GM10248 (cell line): Measurements from ENCODE around the gene PCBP2.
"Not testable (repeated sequence)": the region's sequence is repeated elsewhere in the genome, so short reads cannot be mapped to it uniquely, and the experiment has no call there.

ENCODE experiments used
- CTCF ChIA-PET: fragments of 300-600 bp; sonication (Branson Sonifier 250); formaldehyde crosslinking; extraction: SDS; loops from one replicate; lab custom pipeline; 2021; ENCODE audit warnings: antibody characterized with exemption; lab: Yijun Ruan, JAX
- POLR2A ChIA-PET: fragments of 350-650 bp; sonication (Branson Sonifier 250); formaldehyde crosslinking; extraction: SDS; loops from one replicate; lab custom pipeline; 2020; ENCODE audit warnings: antibody characterized with exemption; lab: Yijun Ruan, JAX
- DNase-seq: peaks from one replicate; pipeline ENCODE4 v3.0.0; 2012; ENCODE audit errors: extremely low spot score
- TF ChIP-seq, protein P1 (sequence below): IDR thresholded peaks from 2 replicates; pipeline ENCODE4 v1.5.1; 2012; ENCODE audit warnings: mild to moderate bottlenecking, low read depth; ENCODE audit errors: extremely low read depth, missing control alignments, control extremely low read depth

The PCBP2 gene

DNA sequence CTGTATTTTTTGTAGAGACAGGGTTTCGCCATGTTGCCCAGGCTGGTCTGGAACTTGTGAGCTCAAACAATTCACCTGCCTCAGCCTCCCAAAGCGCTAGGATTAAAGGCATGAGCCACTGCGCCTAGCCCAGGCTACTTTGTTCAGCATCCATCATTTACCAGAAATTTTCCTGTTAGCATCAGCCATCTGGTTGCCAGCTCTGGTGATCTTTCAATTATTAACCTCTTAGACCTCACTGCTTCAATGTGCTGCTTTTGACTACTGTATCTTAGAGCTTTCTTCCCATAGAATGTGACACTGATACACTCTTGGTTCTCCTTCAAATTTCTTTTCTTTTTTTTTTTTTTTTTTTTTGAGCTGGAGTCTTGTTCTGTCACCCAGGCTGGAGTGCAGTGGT, 33.7 kb upstream of the PCBP2 start:
- CTCF ChIA-PET: interaction anchor here (1.0 to 2.7 kb wide), 8 partner anchors 8 to 206 kb away, joined by 3 to 30 read pairs (median 4); partner anchors contain the start of gene AAAS
- POLR2A ChIA-PET: no interaction called here
- DNase-seq: peak; percentile 7
- TF ChIP-seq, protein P1, sequence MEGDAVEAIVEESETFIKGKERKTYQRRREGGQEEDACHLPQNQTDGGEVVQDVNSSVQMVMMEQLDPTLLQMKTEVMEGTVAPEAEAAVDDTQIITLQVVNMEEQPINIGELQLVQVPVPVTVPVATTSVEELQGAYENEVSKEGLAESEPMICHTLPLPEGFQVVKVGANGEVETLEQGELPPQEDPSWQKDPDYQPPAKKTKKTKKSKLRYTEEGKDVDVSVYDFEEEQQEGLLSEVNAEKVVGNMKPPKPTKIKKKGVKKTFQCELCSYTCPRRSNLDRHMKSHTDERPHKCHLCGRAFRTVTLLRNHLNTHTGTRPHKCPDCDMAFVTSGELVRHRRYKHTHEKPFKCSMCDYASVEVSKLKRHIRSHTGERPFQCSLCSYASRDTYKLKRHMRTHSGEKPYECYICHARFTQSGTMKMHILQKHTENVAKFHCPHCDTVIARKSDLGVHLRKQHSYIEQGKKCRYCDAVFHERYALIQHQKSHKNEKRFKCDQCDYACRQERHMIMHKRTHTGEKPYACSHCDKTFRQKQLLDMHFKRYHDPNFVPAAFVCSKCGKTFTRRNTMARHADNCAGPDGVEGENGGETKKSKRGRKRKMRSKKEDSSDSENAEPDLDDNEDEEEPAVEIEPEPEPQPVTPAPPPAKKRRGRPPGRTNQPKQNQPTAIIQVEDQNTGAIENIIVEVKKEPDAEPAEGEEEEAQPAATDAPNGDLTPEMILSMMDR: no peak

DNA sequence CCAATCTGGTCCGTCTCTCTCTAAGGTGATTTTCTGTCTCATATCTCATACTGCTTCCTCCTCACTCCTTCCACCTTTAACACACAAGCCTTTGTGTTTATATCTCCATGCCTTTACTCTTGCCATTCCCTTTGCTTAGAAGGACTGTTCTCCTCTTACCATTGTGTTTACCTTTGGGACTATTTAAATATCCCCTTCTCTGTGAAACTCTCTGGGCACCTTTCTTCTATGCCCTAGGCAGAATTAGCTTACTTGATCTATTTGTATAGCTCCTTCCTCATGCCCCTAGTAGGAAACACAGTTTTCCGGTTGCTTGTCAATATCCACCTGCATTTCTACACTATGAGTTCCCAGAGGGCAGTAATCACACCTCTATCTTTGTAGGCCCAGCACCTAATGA, 32.1 kb upstream of the PCBP2 start:
- DNase-seq: peak; percentile 2
- CTCF ChIA-PET: interaction anchor here (0.7 to 14.6 kb wide), 8 partner anchors 30 to 99 kb away, joined by 3 to 381 read pairs (median 4); partner anchors contain the start of gene AAAS
- POLR2A ChIA-PET: no interaction called here
- TF ChIP-seq, protein P1: no peak

DNA sequence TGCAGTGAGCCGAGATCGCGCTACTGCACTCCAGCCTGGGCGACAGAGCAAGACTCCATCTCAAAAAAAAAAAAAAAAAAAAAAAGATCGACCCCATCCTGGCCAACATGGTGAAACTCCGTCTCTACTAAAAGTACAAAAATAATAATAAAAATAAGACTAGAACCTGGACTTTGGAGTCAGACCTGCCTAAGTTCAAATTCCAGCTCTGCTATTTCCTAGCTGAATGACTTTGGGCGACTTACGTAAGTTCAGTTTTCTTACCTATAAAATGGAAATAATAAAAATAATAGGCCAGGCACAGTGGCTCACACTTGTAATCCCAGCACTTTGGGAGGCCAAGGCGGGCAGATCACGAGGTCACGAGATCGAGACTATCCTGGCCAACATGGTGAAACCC, 29.7 kb upstream of the PCBP2 start:
- POLR2A ChIA-PET, DNase-seq: not testable (repeated sequence)
- CTCF ChIA-PET: interaction anchor here (1.3 to 14.6 kb wide), 10 partner anchors 11 to 99 kb away, joined by 5 to 381 read pairs (median 11); partner anchors contain the start of genes AAAS and SP1

DNA sequence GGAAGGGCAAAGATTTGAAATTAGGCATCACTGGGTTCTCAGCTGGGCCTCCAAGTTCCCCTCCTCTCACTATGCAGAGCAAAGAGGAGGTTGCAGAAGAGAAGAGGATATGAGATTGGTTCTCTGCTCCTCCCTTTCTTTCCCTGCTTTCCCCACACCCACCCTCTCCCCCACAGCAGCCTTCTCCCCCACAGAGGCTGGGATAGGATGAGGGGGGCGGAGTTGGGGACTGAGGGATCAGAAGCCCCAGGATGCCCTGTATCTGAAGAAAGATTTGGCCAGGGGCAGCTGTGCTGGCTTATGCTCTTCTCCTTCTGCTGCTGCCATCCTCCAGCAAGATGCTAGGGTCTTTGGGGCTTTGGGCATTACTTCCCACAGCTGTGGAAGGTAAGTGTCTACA, 28.3 kb upstream of the PCBP2 start, which contains the start of gene AMHR2:
Gene AMHR2 (plus strand): TSS at position 259 of the 400 bp plus-strand sequence. CDS start 80 bp downstream, at position 339.
- POLR2A ChIA-PET: no interaction called here
- TF ChIP-seq, protein P1: no peak
- CTCF ChIA-PET: interaction anchor here (1.0 to 14.6 kb wide), 8 partner anchors 9 to 101 kb away, joined by 3 to 381 read pairs (median 4); partner anchors contain the start of gene AAAS
- DNase-seq: no peak

GRCh38 chr12:53424626-53425514, 27.0 kb upstream of the PCBP2 start:
- CTCF ChIA-PET: interaction anchor here (1.1 to 14.6 kb wide), 4 partner anchors 8 to 102 kb away, joined by 4 to 381 read pairs (median 36); partner anchors contain the start of gene AAAS
- no peak for DNase-seq
- TF ChIP-seq, protein P1: no peak
- POLR2A ChIA-PET: no interaction called here

DNA sequence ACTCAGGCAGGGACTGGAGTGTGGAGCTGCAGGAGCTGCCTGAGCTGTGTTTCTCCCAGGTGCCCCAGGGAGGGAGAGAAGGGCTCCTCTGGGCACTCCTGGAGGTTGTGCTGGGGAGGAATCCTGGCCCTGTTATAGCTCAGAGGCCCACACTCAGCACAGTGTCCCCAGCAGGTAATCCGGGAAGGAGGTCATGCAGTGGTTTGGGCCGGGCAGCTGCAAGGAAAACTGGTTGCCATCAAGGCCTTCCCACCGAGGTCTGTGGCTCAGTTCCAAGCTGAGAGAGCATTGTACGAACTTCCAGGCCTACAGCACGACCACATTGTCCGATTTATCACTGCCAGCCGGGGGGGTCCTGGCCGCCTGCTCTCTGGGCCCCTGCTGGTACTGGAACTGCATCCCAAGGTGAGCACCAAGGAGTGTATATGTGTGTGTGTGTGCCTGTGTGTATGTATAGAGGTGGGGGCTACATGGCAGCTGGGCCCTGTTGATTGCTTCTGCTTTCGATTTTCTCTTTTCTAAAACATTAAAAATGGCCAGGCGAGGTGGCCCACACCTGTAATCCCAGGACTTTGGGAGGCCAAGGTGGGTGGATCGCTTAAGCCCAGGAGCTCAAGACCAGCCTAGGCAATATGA, 26.3 kb upstream of the PCBP2 start:
- DNase-seq: no peak
- TF ChIP-seq, protein P1: no peak
- POLR2A ChIA-PET: no interaction called here
- CTCF ChIA-PET: interaction anchor here (0.6 to 14.6 kb wide), 4 partner anchors 8 to 103 kb away, joined by 3 to 381 read pairs (median 36); partner anchors contain the start of gene AAAS
